ENCODE measurements around the gene CHRM5. TPM values are rescaled to one million over a fixed set of nuclear protein-coding genes. Genes with fewer than 3 reads are reported as not detected.

CHRM5 gene
- total and polyA plus RNA-seq, 9 of the 15 experiments (the other 6 are each of a cell fraction or from before 2014, with no cell fraction given), result not detected

- TF ChIP-seq ZNF407 (IDR thresholded peaks at IDR 0.05; ENCODE audit: low read depth) (no peak), JUN (IDR thresholded peaks at IDR 0.05; ENCODE audit: borderline replicate concordance, low read depth, low read length) (peak; percentile 55; the same call in 1 of the 2 replicates), JUN (CRISPR knock-in tag; IDR thresholded peaks at IDR 0.05; ENCODE audit: borderline replicate concordance) (no peak), SETDB1 (IDR thresholded peaks at IDR 0.05; ENCODE audit: low read length) (peak; percentile 73), EZH2 (IDR thresholded peaks at IDR 0.05; ENCODE audit: borderline replicate concordance, low read depth, low read length) (no peak), ZNF197 (CRISPR knock-in tag; IDR thresholded peaks at IDR 0.05; ENCODE audit: low read depth) (no peak), FOS (IDR thresholded peaks at IDR 0.05; ENCODE audit: extremely low read depth, insufficient read length) (peak; percentile 17), CTCFL (IDR thresholded peaks at IDR 0.05; ENCODE audit: borderline replicate concordance, insufficient read depth, low read depth, low read length, poor library complexity, severe bottlenecking) (no peak), NR2C1 (IDR thresholded peaks at IDR 0.05) (peak; percentile 80), NR2C1 (tag; IDR thresholded peaks at IDR 0.05) (peak; percentile 87), MBD1 (CRISPR knock-in tag; IDR thresholded peaks at IDR 0.05) (no peak), SAFB (IDR thresholded peaks at IDR 0.05; ENCODE audit: borderline replicate concordance, low read depth, low read length) (no peak), RAD21 (CRISPR knock-in tag; conservative IDR thresholded peaks at IDR 0.05 in 1 of 2, IDR thresholded peaks at IDR 0.05 in 1 of 2) (no peak), NCOA2 (IDR thresholded peaks at IDR 0.05; ENCODE audit: partially characterized antibody in 2 of 2) (no peak), ZNF57 (CRISPR knock-in tag; IDR thresholded peaks at IDR 0.05) (no peak)
Measured at GRCh38 chr15:34101366-34102174, 133.3 kb downstream of the CHRM5 start, which contains the start of the genes EMC7 and PGBD4 (continued).

Data from K562 (cell line).